ENCODE results near the gene SMARCA1. TPM values are rescaled to one million over a fixed set of nuclear protein-coding genes. Genes with fewer than 3 reads are reported as not detected.

SMARCA1 gene
- total RNA-seq, 4 donors from 2014 or later, result 7.6 to 18.8 (median 8.1) TPM

DNA sequence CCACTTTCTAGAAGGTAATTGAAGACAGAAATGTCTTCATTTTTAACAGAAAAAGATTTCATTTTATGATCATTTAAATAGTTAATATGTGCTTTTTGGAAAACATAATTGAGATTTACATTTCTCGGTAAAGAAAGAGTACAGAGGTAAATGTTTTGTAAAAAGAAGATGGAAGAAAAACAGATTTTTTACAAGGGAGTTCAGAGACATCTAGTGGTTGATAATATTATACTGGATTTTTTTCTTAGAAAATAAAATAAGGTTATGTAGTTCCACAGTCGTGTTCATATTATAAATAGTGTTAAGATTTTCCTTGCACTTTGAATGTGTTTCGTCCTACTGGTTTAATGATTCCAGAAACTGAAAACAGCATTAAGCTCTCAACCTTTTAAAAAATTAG is 60.6 kb downstream of the SMARCA1 start:
- no peaks in the 10 kb centered on the region for H3K27me3 ChIP-seq
- 34% methylated on average over 3 of the region's 3 CpGs for WGBS
- no peak overlapping the region for H3K27ac ChIP-seq
- no peaks in the 10 kb centered on the region for H3K9me3 ChIP-seq
- no peak overlapping the region for H3K4me3 ChIP-seq
- no peak for DNase-seq (ENCODE audit: low spot score in 2 of 2)
- no peaks in the 10 kb centered on the region for H3K36me3 ChIP-seq
- H3K4me1 ChIP-seq, result no peaks in the 10 kb centered on the region
- TF ChIP-seq POLR2AphosphoS5 (IDR thresholded peaks at IDR 0.05) (no peak), POLR2A (IDR thresholded peaks at IDR 0.05) (no peak), EP300 (IDR thresholded peaks at IDR 0.05) (no peak)
- TF ChIP-seq, protein P1, sequence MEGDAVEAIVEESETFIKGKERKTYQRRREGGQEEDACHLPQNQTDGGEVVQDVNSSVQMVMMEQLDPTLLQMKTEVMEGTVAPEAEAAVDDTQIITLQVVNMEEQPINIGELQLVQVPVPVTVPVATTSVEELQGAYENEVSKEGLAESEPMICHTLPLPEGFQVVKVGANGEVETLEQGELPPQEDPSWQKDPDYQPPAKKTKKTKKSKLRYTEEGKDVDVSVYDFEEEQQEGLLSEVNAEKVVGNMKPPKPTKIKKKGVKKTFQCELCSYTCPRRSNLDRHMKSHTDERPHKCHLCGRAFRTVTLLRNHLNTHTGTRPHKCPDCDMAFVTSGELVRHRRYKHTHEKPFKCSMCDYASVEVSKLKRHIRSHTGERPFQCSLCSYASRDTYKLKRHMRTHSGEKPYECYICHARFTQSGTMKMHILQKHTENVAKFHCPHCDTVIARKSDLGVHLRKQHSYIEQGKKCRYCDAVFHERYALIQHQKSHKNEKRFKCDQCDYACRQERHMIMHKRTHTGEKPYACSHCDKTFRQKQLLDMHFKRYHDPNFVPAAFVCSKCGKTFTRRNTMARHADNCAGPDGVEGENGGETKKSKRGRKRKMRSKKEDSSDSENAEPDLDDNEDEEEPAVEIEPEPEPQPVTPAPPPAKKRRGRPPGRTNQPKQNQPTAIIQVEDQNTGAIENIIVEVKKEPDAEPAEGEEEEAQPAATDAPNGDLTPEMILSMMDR (IDR thresholded peaks at IDR 0.05), result no peak

DNA sequence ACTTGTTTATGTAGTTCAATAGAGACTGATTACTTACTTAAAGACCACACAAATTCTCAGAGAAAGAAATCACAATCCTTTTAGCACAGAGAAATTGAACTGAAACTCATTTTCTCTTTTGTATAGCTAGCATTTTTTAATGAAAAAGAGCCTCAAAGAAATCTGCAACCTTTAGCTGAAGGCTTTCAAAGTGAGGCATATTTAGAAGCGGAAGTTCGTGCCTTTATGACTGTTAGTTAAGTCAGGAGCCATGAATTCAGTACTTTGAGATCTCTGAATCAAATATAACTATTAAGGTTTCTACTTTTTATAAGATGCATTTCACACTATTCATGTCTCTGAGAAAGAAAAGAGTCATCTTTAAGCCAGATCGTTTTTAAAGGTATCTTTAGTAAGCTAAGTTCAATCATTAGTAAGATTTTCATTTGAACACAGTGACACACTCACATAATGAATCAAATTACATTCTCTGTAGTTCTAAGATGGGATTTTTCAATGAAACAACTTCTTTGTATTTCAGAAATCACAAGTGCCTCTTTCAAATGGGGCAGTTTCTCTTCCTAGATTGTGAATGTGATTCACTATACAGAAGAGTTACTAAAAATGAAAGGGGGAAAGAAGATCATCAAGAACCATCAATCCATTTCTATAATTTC is 61.4 kb downstream of the SMARCA1 start:
- Histone ChIP-seq H3K27ac (no peak overlapping the region), H3K36me3 (no peaks in the 10 kb centered on the region), H3K9me3 (no peaks in the 10 kb centered on the region), H3K4me1 (no peaks in the 10 kb centered on the region), H3K27me3 (no peaks in the 10 kb centered on the region), H3K4me3 (no peak overlapping the region)
- no peak for DNase-seq (ENCODE audit: low spot score in 2 of 2)
- TF ChIP-seq, protein P1 (IDR thresholded peaks at IDR 0.05), result no peak
- WGBS, result 68% methylated on average over 3 of the region's 3 CpGs

DNA sequence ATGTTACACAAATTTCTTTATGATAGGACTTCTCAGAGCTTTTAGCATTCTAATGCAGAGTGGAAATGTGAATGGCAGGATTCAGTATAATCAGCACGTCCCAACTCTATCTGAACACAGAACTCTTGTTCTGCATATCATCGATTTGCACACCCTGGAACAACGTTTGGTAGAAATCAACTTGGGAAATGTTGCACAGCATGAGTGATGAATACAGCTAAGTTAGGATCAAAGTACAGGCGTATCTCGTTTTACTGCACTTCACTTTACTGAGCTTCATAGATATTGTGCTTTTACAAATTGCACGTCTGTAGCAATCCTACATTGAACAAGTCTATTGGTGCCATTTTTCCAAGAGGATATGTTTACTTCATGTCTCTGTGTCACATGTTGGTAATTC is 70.8 kb downstream of the SMARCA1 start:
- no peaks in the 10 kb centered on the region for H3K27me3 ChIP-seq
- WGBS, result 80% methylated on average over 6 of the region's 6 CpGs
- no peak for DNase-seq (ENCODE audit: low spot score in 2 of 2)
- no peak overlapping the region for H3K4me3 ChIP-seq
- no peak overlapping the region for H3K27ac ChIP-seq
- H3K9me3 ChIP-seq, result no peaks in the 10 kb centered on the region
- no peaks in the 10 kb centered on the region for H3K4me1 ChIP-seq
- no peaks in the 10 kb centered on the region for H3K36me3 ChIP-seq
- TF ChIP-seq, protein P1 (IDR thresholded peaks at IDR 0.05), result no peak
- TF ChIP-seq POLR2AphosphoS5 (IDR thresholded peaks at IDR 0.05), result no peak
- TF ChIP-seq EP300 (IDR thresholded peaks at IDR 0.05), result no peak
- TF ChIP-seq POLR2A (IDR thresholded peaks at IDR 0.05), result no peak

DNA sequence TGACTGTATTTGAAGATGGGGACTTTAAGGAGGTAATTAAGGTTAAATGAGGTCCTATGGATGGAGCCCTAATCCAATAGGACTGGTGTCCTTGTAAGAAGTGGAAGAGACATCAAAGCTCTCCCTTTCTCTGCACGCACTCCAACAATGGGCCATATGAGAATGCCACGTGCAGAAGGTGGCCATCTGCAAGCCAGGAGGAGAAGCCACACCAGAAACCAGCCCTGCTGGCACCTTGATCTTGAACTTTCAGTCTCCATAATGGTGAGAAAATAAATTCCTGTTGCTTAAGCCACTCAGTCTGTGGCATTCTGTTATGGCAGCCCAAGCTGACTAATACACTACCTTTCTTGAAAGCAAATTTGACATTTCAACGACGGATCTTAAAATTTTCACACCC is 73.2 kb downstream of the SMARCA1 start:
- no peaks in the 10 kb centered on the region for H3K4me1 ChIP-seq
- H3K27me3 ChIP-seq, result no peaks in the 10 kb centered on the region
- no peak for DNase-seq (ENCODE audit: low spot score in 2 of 2)
- no peak overlapping the region for H3K27ac ChIP-seq
- 72% methylated on average over 4 of the region's 4 CpGs for WGBS
- H3K36me3 ChIP-seq, result no peaks in the 10 kb centered on the region
- TF ChIP-seq, protein P1 (IDR thresholded peaks at IDR 0.05), result no peak
- TF ChIP-seq POLR2A (IDR thresholded peaks at IDR 0.05) (no peak), EP300 (IDR thresholded peaks at IDR 0.05) (no peak), POLR2AphosphoS5 (IDR thresholded peaks at IDR 0.05) (no peak)
- H3K9me3 ChIP-seq, result no peaks in the 10 kb centered on the region
- H3K4me3 ChIP-seq, result no peak overlapping the region

DNA sequence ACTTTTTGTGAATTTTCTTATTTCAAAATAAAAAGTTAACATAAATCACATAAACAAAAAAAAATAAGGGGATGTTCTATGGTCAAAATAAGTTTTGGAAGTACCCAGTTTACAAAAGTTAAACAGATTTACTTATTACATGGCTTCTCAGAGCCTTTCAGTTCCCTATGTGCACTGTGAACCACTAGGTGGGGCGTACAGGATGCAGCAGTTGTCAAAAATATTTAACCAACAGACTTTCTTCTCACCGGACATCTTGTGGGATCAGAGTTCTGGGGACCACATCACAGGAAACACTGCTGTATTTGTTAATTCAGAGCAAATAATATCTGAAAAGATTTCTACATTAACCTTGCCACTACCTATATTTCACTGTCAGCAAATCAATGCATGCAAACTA is 74.1 kb downstream of the SMARCA1 start:
- 69% methylated on average over 2 of the region's 2 CpGs for WGBS
- Histone ChIP-seq H3K36me3 (no peaks in the 10 kb centered on the region), H3K9me3 (no peaks in the 10 kb centered on the region), H3K4me3 (no peak overlapping the region), H3K27me3 (no peaks in the 10 kb centered on the region), H3K4me1 (no peaks in the 10 kb centered on the region), H3K27ac (no peak overlapping the region)
- no peak for DNase-seq (ENCODE audit: low spot score in 2 of 2)
- no peak for TF ChIP-seq POLR2AphosphoS5 (IDR thresholded peaks at IDR 0.05)
- TF ChIP-seq, protein P1 (IDR thresholded peaks at IDR 0.05), result no peak
- TF ChIP-seq EP300 (IDR thresholded peaks at IDR 0.05), result no peak
- TF ChIP-seq POLR2A (IDR thresholded peaks at IDR 0.05), result no peak

Measured in suprapubic skin (tissue), 4 donors.